Measurements from ENCODE around the gene UNC50.

UNC50 gene

GRCh38 chr2:98569197-98569793, 39.1 kb upstream of the UNC50 start:
- no peak overlapping the region for H3K4me3 ChIP-seq (ENCODE audit: low read depth, low read length)
- in situ Hi-C loops (cut with HindIII; ENCODE audit: low sequenced_read_pairs), result no loop called here
- peak; percentile 89 for TF ChIP-seq CTCF (IDR thresholded peaks at IDR 0.05; ENCODE audit: low read depth, low read length)
- no peak for DNase-seq (ENCODE audit: low read depth, low spot score)

- no peak for DNase-seq (ENCODE audit: low read depth, low spot score)
- no peak for TF ChIP-seq CTCF (IDR thresholded peaks at IDR 0.05; ENCODE audit: low read depth, low read length)
- in situ Hi-C loops (cut with HindIII; ENCODE audit: low sequenced_read_pairs), result no loop called here
- H3K4me3 ChIP-seq (ENCODE audit: low read depth, low read length), result no peak overlapping the region
Observed at GRCh38 chr2:98569915-98570314, 38.5 kb upstream of the UNC50 start.

GRCh38 chr2:98570356-98570755, 38.0 kb upstream of the UNC50 start:
- no peak overlapping the region for H3K4me3 ChIP-seq (ENCODE audit: low read depth, low read length)
- TF ChIP-seq CTCF (IDR thresholded peaks at IDR 0.05; ENCODE audit: low read depth, low read length), result no peak
- in situ Hi-C loops (cut with HindIII; ENCODE audit: low sequenced_read_pairs), result no loop called here
- no peak for DNase-seq (ENCODE audit: low read depth, low spot score)

- DNase-seq (ENCODE audit: low read depth, low spot score), result no peak
- TF ChIP-seq CTCF (IDR thresholded peaks at IDR 0.05; ENCODE audit: low read depth, low read length), result no peak
- H3K4me3 ChIP-seq (ENCODE audit: low read depth, low read length), result no peak overlapping the region
- in situ Hi-C loops (cut with HindIII; ENCODE audit: low sequenced_read_pairs), result no loop called here
Observed at GRCh38 chr2:98571121-98571701, 37.2 kb upstream of the UNC50 start.

GRCh38 chr2:98571796-98572195, 36.6 kb upstream of the UNC50 start:
- in situ Hi-C loops (cut with HindIII; ENCODE audit: low sequenced_read_pairs), result no loop called here
- H3K4me3 ChIP-seq (ENCODE audit: low read depth, low read length), result no peak overlapping the region
- no peak for DNase-seq (ENCODE audit: low read depth, low spot score)
- no peak for TF ChIP-seq CTCF (IDR thresholded peaks at IDR 0.05; ENCODE audit: low read depth, low read length)

- H3K4me3 ChIP-seq (ENCODE audit: low read depth, low read length), result no peak overlapping the region
- in situ Hi-C loops (cut with HindIII; ENCODE audit: low sequenced_read_pairs), result no loop called here
- no peak for DNase-seq (ENCODE audit: low read depth, low spot score)
- no peak for TF ChIP-seq CTCF (IDR thresholded peaks at IDR 0.05; ENCODE audit: low read depth, low read length)
Observed at GRCh38 chr2:98572211-98572610, 36.2 kb upstream of the UNC50 start.

Data from astrocyte of the spinal cord (primary cell).